Measurements from ENCODE around the gene PNMA8C. TPM values are rescaled to one million over a fixed set of nuclear protein-coding genes. Genes with fewer than 3 reads are reported as not detected.
A peak's percentile ranks its signal among the peaks of the same experiment; 100 is the strongest.

The PNMA8C gene
- polyA plus RNA-seq (ENCODE audit: insufficient read length in 3 of 3): under 1 TPM; 0.41 to 0.60 (median 0.46) TPM
- long read RNA-seq, donor 1, full-length matches to known transcripts: 2 of 2 reads
- long read RNA-seq, donor 1, partial matches to known transcripts: 0 of 2 reads
- long read RNA-seq, donor 1, other reads (novel, unspliced or antisense): 0 of 2 reads
- long read RNA-seq, donor 2, full-length matches to known transcripts: 2 of 2 reads
- long read RNA-seq, donor 2, partial matches to known transcripts: 0 of 2 reads
- long read RNA-seq, donor 2, other reads (novel, unspliced or antisense): 0 of 2 reads
- long read RNA-seq, donor 3, full-length matches to known transcripts: 1 of 1 reads
- long read RNA-seq, donor 3, partial matches to known transcripts: 0 of 1 reads
- long read RNA-seq, donor 3, other reads (novel, unspliced or antisense): 0 of 1 reads
- long read RNA-seq, donor 4: 0 reads
- long read RNA-seq, donor 5, full-length matches to known transcripts: 1 of 1 reads
- long read RNA-seq, donor 5, partial matches to known transcripts: 0 of 1 reads
- long read RNA-seq, donor 5, other reads (novel, unspliced or antisense): 0 of 1 reads
- long read RNA-seq, donor 6, full-length matches to known transcripts: 1 of 1 reads
- long read RNA-seq, donor 6, partial matches to known transcripts: 0 of 1 reads
- long read RNA-seq, donor 6, other reads (novel, unspliced or antisense): 0 of 1 reads
- long read RNA-seq, donor 7, full-length matches to known transcripts: 2 of 2 reads
- long read RNA-seq, donor 7, partial matches to known transcripts: 0 of 2 reads
- long read RNA-seq, donor 7, other reads (novel, unspliced or antisense): 0 of 2 reads
- long read RNA-seq, donor 8, full-length matches to known transcripts: 7 of 7 reads
- long read RNA-seq, donor 8, partial matches to known transcripts: 0 of 7 reads
- long read RNA-seq, donor 8, other reads (novel, unspliced or antisense): 0 of 7 reads
- long read RNA-seq, donor 9, full-length matches to known transcripts: 1 of 1 reads
- long read RNA-seq, donor 9, partial matches to known transcripts: 0 of 1 reads
- long read RNA-seq, donor 9, other reads (novel, unspliced or antisense): 0 of 1 reads
- long read RNA-seq, donor 10, full-length matches to known transcripts: 2 of 2 reads
- long read RNA-seq, donor 10, partial matches to known transcripts: 0 of 2 reads
- long read RNA-seq, donor 10, other reads (novel, unspliced or antisense): 0 of 2 reads
- long read RNA-seq, donor 11, full-length matches to known transcripts: 2 of 2 reads
- long read RNA-seq, donor 11, partial matches to known transcripts: 0 of 2 reads
- long read RNA-seq, donor 11, other reads (novel, unspliced or antisense): 0 of 2 reads
- long read RNA-seq, donor 12: 0 reads
- long read RNA-seq, donor 13: 0 reads
- long read RNA-seq, donor 14: 0 reads
- long read RNA-seq, donor 15, full-length matches to known transcripts: 3 of 3 reads
- long read RNA-seq, donor 15, partial matches to known transcripts: 0 of 3 reads
- long read RNA-seq, donor 15, other reads (novel, unspliced or antisense): 0 of 3 reads
- long read RNA-seq, donor 16: 0 reads

GRCh38 chr19:46428239-46429135, at the start of gene PNMA8C:
TSS of gene PNMA8C (minus strand) at chr19:46428936. CDS start at chr19:46428359, 577 bp downstream.
- peak; percentile 86 for DNase-seq

- DNase-seq: no peak
These were observed 47.2 kb upstream of the PNMA8C start for GRCh38 chr19:46475986-46476385.

- no peak for DNase-seq
These were observed 45.5 kb upstream of the PNMA8C start for GRCh38 chr19:46474211-46474610.

- DNase-seq: no peak
These were observed 43.9 kb upstream of the PNMA8C start for GRCh38 chr19:46472592-46472991.

DNA sequence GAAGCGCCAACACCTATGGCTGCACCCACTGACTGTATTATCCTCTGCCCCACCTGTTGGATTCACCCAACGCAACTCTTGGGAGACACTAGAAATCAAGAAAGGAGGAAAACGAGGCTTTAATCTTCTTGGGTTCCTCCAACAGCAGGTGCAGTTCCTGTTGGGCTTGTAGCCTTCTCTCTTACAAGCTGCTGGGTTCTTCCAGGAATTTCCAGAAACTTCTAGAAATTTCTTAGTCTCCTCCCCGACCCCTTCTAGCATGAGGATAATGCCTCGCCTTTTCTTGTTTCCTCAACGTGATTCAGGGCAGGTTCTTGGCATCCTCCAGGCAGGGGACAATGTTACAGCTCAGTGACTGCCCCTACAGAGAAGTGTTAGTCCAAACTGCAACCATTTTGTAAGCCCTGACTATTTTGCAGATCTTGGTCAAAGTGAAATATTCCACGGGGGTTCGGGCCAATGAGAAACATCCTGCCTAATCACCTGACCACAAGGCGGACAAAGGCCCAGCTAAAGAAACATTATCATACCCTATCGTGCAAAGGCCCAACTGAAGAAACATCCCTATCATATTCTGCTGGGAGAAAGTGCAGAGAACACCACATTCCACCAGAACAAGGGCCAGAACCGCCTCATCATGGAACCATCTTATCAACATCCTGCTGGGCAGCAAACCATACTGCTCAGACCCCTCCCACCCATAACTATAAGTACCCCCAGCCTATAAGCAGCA, 43.2 kb upstream of the PNMA8C start:
- DNase-seq: no peak

DNA sequence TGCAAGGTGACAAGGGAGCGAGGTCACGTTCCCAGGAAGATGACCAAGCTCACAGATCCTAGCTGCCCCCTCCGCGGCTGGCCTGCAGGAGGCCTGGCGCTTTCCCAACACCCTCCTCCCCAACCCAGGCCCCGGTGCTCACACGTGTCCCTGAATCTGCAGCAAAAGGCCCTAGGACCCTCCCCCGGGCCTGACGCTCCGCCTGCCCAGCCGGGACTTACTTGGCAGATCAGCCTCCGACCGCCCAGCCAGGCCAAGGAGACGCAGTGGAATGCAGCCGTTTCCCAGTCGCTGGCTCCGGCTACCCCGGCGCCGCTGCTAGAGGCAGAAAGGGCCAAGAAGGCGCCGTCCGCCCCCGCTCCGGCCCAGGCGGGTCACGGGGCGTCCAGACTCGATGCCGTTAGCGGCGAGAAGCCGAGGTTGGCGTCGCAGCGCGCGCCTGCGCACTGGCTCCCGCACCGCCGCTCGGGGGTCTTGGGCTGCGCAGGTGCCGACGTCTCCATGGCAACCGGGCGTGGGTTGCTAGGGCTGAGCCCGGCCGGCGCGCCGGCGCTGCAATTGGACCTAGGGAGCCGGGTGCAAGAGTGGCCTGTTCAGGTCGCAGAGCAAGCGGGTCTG, 42.5 kb upstream of the PNMA8C start, which contains the start of gene PNMA8A:
PNMA8A (minus strand) TSS at position 448 of the 618 bp plus-strand sequence. CDS start 528 bp downstream, outside the sequence.
- DNase-seq: peak; percentile 92

- no peak for DNase-seq
These were observed 41.6 kb upstream of the PNMA8C start for GRCh38 chr19:46470376-46470775.

DNA sequence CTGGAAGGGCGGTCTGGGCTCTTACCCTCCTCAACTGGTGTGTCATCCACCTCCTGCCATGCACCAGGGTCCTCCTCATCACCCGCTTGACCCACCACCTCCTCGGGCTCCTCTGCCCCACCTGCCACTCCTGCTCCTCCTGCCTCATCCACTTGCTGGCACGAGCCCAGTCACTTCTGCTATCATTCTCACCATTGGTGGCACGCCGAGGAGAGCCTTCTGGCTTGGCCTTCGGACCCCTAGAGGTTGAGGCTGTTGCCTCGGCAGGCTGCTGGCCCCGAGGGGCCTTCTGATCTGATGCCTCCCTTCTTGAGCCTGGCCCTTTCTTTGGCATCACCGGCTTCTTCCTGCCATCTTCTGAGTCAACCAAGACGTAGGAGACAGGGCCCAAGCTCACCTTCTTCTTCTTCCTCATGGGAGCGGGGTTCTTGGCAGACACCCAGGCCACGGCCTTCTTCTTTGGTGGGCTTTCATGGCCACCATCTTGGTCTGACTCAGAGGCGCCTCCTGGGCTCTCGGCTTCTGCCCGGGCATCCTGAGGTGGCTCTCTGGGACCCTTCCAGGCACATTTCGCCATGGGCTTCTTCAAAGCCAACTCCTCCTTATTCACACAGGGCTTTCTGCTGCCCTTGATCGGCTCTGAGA, 40.9 kb upstream of the PNMA8C start:
- no peak for DNase-seq

- no peak for DNase-seq
These were observed 37.9 kb upstream of the PNMA8C start for GRCh38 chr19:46466536-46467196.

DNA sequence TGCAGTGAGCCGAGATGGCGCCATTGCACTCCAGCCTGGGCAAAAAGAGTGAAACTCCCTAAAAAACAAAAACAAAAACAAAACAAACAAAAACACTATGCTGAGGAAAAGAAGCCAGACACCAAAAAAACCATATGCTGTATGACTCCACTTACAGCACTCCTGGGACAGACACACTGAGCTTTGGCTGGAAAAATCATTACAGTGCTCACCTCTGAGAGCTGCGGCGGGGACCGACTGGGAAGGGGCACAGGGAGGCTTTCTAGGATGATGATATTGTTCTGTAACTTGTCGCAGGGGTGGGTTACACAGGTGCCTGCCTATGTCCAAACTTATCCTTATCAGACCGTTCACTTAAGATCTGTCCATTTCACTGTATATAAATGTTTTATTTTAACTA, 34.8 kb upstream of the PNMA8C start:
- no peak for DNase-seq

- no peak for DNase-seq
These were observed 32.8 kb upstream of the PNMA8C start for GRCh38 chr19:46461537-46461936.

GRCh38 chr19:46460981-46461380, 32.2 kb upstream of the PNMA8C start:
- no peak for DNase-seq

DNA sequence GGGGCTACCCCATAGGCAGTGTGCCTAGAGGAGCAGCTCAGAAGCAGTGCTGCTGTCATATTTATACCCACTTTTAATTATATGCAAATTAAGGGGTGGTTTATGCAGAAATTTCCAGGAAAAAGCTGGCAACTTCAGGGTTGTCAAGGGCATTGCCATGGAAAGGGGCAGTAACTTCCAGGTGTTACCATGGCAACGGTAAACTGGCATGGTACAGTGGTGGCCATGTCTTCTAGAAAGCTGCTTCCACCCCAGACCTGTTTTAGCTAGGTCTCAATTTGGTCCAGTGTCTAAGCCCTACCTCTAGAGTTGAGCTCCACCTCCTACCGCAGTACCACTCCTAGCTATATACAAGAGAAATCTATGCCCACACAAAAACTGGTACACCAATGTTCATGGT, 31.3 kb upstream of the PNMA8C start:
- DNase-seq: no peak

- DNase-seq: no peak
These were observed 28.2 kb upstream of the PNMA8C start for GRCh38 chr19:46456930-46457329.

DNA sequence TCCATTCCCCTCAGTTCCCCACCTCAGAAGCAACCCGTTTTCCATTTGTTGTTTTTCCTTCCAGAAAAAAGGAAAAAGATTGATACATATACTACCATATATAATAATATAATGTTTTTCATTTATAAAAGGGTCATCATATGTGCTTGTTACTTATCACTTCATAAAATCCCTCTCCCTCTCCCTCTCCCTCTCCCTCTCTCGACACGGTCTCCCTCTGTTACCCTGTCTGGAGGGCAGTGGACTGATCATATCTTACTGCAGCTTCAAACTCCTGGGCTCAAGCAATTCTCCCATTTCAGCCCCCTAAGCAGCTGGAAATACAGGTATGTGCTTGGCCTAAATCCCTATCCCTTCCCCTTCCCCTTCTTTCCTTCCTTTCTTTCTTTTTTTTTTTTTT, 25.5 kb upstream of the PNMA8C start:
- no peak for DNase-seq

DNA sequence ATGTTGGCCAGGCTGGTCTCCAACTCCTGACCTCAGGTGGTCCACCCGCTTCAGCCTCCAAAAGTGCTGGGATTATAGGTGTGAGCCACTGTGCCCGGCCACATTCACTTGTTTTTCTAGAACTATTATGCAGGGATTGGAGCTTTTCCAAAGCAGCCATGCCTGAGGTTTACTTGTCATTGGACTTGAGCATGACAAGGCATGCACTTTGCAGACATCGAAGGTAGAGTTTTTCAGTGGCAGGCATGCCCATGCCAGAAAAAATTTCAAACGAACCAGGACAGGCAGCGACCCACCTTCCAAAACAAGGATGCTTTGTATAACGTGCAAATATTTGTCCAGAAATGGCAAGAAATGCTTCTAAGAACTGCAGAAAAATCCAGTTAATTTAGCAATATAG, 24.9 kb upstream of the PNMA8C start:
- no peak for DNase-seq

DNA sequence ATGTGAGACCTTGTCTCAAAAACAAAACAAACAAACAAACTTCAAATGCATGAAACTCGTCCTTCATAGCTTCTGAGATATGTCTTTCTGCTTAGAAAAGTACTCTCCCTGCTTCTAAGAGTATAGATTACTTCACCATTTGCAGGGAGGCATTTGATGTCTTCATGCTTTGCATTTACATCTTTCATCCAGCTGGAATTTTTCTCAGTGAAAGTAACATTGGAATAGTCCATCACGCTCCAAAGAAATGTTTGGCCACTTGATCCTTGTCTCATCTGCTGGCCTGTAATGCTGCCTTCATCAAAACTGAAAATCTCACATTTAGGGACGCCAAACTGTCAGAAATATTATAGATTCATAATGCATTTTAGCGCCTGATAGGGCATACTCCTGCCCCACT, 23.4 kb upstream of the PNMA8C start:
- no peak for DNase-seq

DNA sequence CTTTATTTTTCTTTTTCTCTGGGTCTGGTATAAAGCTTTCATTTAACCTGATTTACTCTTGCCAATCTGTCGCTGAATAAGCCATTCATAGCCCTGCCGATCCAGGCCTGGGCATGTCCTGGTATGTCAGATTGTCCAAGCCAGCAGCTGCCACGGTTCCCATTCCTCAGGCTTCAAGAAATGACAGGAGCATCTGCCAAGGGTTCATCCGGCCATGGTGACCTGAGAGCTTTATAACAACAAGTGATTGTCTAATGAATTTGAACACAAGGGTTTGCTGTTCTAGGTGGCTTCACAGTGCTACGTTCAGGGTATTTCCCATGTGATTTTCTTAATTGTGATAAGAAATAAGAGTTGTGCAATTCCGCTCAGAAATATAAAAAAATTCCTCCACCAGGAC, 22.6 kb upstream of the PNMA8C start:
- DNase-seq: no peak
